Hindlimb muscle (tissue), 1 donor: ENCODE results near the gene PLA2G4C. TPM values are rescaled to one million over a fixed set of nuclear protein-coding genes. Genes with fewer than 3 reads are reported as not detected.
"Not testable (repeated sequence)": the region's sequence is repeated elsewhere in the genome, so short reads cannot be mapped to it uniquely, and the experiment has no call there.

ENCODE experiments used
- DNase-seq: peaks from one replicate; pipeline ENCODE4 v3.0.0-alpha.2; 2013
- polyA plus RNA-seq: library from polyadenylated mRNA; unstranded; fragments of 120-200 nt; gene quantifications from one replicate; pipeline ENCODE4 v1.2.1, GENCODE V29; 2013; ENCODE audit not compliant: insufficient read length

PLA2G4C gene
- polyA plus RNA-seq, 1 donor, result 58.0 TPM

GRCh38 chr19:48111280-48111679, 663 bp upstream of the PLA2G4C start:
- DNase-seq, result no peak

- no peak for DNase-seq
Observed at GRCh38 chr19:48108997-48109782, 1.4 kb downstream of the PLA2G4C start.

- no peak for DNase-seq
Observed at GRCh38 chr19:48103922-48104321, 6.7 kb downstream of the PLA2G4C start.

- no peak for DNase-seq
Observed at GRCh38 chr19:48102870-48103751, 7.5 kb downstream of the PLA2G4C start.

GRCh38 chr19:48095612-48096175, 14.9 kb downstream of the PLA2G4C start:
- no peak for DNase-seq

- no peak for DNase-seq
Observed at GRCh38 chr19:48094855-48095203, 15.8 kb downstream of the PLA2G4C start.

GRCh38 chr19:48094129-48094854, 16.3 kb downstream of the PLA2G4C start:
- no peak for DNase-seq

- DNase-seq, result not testable (repeated sequence)
Observed at GRCh38 chr19:48091111-48091718, 19.4 kb downstream of the PLA2G4C start.

- DNase-seq, result no peak
Observed at GRCh38 chr19:48090281-48090802, 20.3 kb downstream of the PLA2G4C start.

GRCh38 chr19:48088991-48089390, 21.6 kb downstream of the PLA2G4C start:
- not testable (repeated sequence) for DNase-seq

- DNase-seq, result no peak
Observed at GRCh38 chr19:48085904-48086864, 24.4 kb downstream of the PLA2G4C start.

GRCh38 chr19:48085076-48085475, 25.5 kb downstream of the PLA2G4C start:
- no peak for DNase-seq

- DNase-seq, result no peak
Observed at GRCh38 chr19:48081106-48081505, 29.5 kb downstream of the PLA2G4C start.

GRCh38 chr19:48070177-48070769, 40.3 kb downstream of the PLA2G4C start:
- DNase-seq, result not testable (repeated sequence)

GRCh38 chr19:48069435-48069834, 41.2 kb downstream of the PLA2G4C start:
- no peak for DNase-seq

- no peak for DNase-seq
Observed at GRCh38 chr19:48064509-48064908, 46.1 kb downstream of the PLA2G4C start.

GRCh38 chr19:48061401-48062344, 48.9 kb downstream of the PLA2G4C start:
- DNase-seq, result no peak

GRCh38 chr19:48060381-48060780, 50.2 kb downstream of the PLA2G4C start:
- no peak for DNase-seq

- no peak for DNase-seq
Observed at GRCh38 chr19:48059331-48059730, 51.3 kb downstream of the PLA2G4C start.
